ENCODE measurements around the gene CUTC.

Gene CUTC

DNA sequence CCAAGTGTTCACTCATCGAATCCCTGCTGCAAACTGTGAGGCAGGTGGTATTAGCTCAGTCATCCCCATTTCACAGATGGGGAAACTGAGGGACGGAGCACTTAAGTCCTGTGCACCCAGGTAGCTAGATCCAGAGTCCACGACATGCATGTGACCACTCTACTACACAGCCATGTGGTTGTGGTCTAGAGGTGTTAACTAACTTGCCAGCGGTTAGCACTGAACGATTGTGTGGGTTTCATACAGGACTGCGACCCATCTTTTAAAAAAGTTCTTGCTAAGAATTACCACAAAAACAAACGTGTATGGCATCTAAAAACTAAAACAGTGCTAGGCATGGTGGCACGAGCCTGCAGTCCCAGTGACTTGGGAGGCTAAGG lies 34.3 kb downstream of the CUTC start (continued):
- TF ChIP-seq ZNF565 (CRISPR knock-in tag; conservative IDR thresholded peaks at IDR 0.05; ENCODE audit: low read depth) (no peak), TCF4 (CRISPR knock-in tag; IDR thresholded peaks at IDR 0.05; ENCODE audit: borderline replicate concordance) (no peak), GLIS3 (CRISPR knock-in tag; IDR thresholded peaks at IDR 0.05) (no peak), ESRRG (CRISPR knock-in tag; IDR thresholded peaks at IDR 0.05) (no peak)

DNA sequence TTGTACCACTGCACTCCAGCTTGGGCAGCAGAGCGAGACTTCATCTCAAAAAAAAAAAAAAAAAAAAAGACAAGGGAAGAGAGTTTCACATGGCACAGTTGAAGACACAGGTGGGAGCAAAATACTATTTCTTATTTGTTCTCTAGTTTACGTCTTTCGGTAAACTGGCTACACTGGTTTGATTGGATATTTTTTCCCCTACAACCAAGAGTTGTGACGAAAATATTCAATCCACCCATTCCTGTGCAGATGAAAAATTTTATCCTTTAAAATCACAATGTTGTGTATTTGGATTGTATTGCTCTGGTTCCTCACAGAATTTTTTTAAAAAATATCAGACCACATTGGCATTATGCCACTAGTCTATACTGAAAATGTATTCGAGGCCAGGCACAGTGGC lies 35.9 kb downstream of the CUTC start:
- no peak for ATAC-seq
- TF ChIP-seq BACH2 (CRISPR knock-in tag; IDR thresholded peaks at IDR 0.05; ENCODE audit: borderline replicate concordance) (no peak), SNAI2 (CRISPR knock-in tag; IDR thresholded peaks at IDR 0.05) (no peak), ZNF565 (CRISPR knock-in tag; conservative IDR thresholded peaks at IDR 0.05; ENCODE audit: low read depth) (no peak), CSDC2 (CRISPR knock-in tag; IDR thresholded peaks at IDR 0.05) (no peak), ZNF70 (CRISPR knock-in tag; IDR thresholded peaks at IDR 0.05) (no peak), ESRRG (CRISPR knock-in tag; IDR thresholded peaks at IDR 0.05) (no peak), TOX (CRISPR knock-in tag; IDR thresholded peaks at IDR 0.05; ENCODE audit: borderline replicate concordance) (no peak), ZC3H10 (CRISPR knock-in tag; IDR thresholded peaks at IDR 0.05) (no peak), ZNF8 (CRISPR knock-in tag; IDR thresholded peaks at IDR 0.05) (no peak), PPARA (CRISPR knock-in tag; IDR thresholded peaks at IDR 0.05; ENCODE audit: borderline replicate concordance) (no peak), TCF4 (CRISPR knock-in tag; IDR thresholded peaks at IDR 0.05; ENCODE audit: borderline replicate concordance) (no peak), ISL1 (CRISPR knock-in tag; IDR thresholded peaks at IDR 0.05) (no peak), OSR1 (CRISPR knock-in tag; IDR thresholded peaks at IDR 0.05) (no peak), ZFP30 (CRISPR knock-in tag; IDR thresholded peaks at IDR 0.05) (no peak)
- TF ChIP-seq, protein P1, sequence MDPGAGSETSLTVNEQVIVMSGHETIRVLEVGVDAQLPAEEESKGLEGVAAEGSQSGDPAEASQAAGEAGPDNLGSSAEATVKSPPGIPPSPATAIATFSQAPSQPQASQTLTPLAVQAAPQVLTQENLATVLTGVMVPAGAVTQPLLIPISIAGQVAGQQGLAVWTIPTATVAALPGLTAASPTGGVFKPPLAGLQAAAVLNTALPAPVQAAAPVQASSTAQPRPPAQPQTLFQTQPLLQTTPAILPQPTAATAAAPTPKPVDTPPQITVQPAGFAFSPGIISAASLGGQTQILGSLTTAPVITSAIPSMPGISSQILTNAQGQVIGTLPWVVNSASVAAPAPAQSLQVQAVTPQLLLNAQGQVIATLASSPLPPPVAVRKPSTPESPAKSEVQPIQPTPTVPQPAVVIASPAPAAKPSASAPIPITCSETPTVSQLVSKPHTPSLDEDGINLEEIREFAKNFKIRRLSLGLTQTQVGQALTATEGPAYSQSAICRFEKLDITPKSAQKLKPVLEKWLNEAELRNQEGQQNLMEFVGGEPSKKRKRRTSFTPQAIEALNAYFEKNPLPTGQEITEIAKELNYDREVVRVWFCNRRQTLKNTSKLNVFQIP (CRISPR knock-in tag; IDR thresholded peaks at IDR 0.05; ENCODE audit: borderline replicate concordance, low read depth) = no peak
- TF ChIP-seq, protein P2, sequence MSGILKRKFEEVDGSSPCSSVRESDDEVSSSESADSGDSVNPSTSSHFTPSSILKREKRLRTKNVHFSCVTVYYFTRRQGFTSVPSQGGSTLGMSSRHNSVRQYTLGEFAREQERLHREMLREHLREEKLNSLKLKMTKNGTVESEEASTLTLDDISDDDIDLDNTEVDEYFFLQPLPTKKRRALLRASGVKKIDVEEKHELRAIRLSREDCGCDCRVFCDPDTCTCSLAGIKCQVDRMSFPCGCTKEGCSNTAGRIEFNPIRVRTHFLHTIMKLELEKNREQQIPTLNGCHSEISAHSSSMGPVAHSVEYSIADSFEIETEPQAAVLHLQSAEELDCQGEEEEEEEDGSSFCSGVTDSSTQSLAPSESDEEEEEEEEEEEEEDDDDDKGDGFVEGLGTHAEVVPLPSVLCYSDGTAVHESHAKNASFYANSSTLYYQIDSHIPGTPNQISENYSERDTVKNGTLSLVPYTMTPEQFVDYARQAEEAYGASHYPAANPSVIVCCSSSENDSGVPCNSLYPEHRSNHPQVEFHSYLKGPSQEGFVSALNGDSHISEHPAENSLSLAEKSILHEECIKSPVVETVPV (CRISPR knock-in tag; IDR thresholded peaks at IDR 0.05) = no peak

DNA sequence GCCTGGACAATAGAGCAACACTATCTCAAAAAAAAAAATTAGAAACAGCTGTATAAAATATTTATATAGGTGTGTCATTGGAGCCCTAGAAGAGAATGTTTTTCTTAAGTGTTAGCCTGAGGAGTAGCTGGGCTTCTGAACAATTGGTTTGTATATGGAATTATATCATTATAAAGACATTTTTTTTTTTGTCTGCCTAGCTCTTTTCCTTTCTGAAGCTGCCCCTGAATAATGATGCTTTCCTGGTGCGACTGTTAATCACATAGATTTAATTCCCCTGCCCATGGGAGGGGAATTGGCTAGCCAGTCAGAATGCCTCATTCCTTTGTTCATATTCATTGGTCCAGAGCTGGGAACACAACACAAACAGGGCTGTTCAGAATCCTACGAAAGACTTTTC lies 36.5 kb downstream of the CUTC start:
- TF ChIP-seq, protein P3, sequence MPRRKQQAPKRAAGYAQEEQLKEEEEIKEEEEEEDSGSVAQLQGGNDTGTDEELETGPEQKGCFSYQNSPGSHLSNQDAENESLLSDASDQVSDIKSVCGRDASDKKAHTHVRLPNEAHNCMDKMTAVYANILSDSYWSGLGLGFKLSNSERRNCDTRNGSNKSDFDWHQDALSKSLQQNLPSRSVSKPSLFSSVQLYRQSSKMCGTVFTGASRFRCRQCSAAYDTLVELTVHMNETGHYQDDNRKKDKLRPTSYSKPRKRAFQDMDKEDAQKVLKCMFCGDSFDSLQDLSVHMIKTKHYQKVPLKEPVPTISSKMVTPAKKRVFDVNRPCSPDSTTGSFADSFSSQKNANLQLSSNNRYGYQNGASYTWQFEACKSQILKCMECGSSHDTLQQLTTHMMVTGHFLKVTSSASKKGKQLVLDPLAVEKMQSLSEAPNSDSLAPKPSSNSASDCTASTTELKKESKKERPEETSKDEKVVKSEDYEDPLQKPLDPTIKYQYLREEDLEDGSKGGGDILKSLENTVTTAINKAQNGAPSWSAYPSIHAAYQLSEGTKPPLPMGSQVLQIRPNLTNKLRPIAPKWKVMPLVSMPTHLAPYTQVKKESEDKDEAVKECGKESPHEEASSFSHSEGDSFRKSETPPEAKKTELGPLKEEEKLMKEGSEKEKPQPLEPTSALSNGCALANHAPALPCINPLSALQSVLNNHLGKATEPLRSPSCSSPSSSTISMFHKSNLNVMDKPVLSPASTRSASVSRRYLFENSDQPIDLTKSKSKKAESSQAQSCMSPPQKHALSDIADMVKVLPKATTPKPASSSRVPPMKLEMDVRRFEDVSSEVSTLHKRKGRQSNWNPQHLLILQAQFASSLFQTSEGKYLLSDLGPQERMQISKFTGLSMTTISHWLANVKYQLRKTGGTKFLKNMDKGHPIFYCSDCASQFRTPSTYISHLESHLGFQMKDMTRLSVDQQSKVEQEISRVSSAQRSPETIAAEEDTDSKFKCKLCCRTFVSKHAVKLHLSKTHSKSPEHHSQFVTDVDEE (CRISPR knock-in tag; IDR thresholded peaks at IDR 0.05) = no peak
- no peak for TF ChIP-seq ZNF565 (CRISPR knock-in tag; conservative IDR thresholded peaks at IDR 0.05; ENCODE audit: low read depth)
- TF ChIP-seq TCF4 (CRISPR knock-in tag; IDR thresholded peaks at IDR 0.05; ENCODE audit: borderline replicate concordance) = no peak
- TF ChIP-seq ZFP30 (CRISPR knock-in tag; IDR thresholded peaks at IDR 0.05) = no peak
- TF ChIP-seq CSDC2 (CRISPR knock-in tag; IDR thresholded peaks at IDR 0.05) = no peak
- TF ChIP-seq ARNTL (CRISPR knock-in tag; IDR thresholded peaks at IDR 0.05; ENCODE audit: borderline replicate concordance, low read depth) = no peak
- no peak for TF ChIP-seq ZFP3 (CRISPR knock-in tag; IDR thresholded peaks at IDR 0.05)
- TF ChIP-seq TOX (CRISPR knock-in tag; IDR thresholded peaks at IDR 0.05; ENCODE audit: borderline replicate concordance) = no peak
- no peak for TF ChIP-seq ZC3H10 (CRISPR knock-in tag; IDR thresholded peaks at IDR 0.05)
- TF ChIP-seq ESRRG (CRISPR knock-in tag; IDR thresholded peaks at IDR 0.05) = no peak
- TF ChIP-seq, protein P2 (CRISPR knock-in tag; IDR thresholded peaks at IDR 0.05) = no peak
- TF ChIP-seq, protein P1 (CRISPR knock-in tag; IDR thresholded peaks at IDR 0.05; ENCODE audit: borderline replicate concordance, low read depth) = no peak
- TF ChIP-seq SNAI2 (CRISPR knock-in tag; IDR thresholded peaks at IDR 0.05) = no peak
- no peak for TF ChIP-seq PPARA (CRISPR knock-in tag; IDR thresholded peaks at IDR 0.05; ENCODE audit: borderline replicate concordance)
- TF ChIP-seq, protein P4, sequence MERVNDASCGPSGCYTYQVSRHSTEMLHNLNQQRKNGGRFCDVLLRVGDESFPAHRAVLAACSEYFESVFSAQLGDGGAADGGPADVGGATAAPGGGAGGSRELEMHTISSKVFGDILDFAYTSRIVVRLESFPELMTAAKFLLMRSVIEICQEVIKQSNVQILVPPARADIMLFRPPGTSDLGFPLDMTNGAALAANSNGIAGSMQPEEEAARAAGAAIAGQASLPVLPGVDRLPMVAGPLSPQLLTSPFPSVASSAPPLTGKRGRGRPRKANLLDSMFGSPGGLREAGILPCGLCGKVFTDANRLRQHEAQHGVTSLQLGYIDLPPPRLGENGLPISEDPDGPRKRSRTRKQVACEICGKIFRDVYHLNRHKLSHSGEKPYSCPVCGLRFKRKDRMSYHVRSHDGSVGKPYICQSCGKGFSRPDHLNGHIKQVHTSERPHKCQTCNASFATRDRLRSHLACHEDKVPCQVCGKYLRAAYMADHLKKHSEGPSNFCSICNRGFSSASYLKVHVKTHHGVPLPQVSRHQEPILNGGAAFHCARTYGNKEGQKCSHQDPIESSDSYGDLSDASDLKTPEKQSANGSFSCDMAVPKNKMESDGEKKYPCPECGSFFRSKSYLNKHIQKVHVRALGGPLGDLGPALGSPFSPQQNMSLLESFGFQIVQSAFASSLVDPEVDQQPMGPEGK (CRISPR knock-in tag; IDR thresholded peaks at IDR 0.05; ENCODE audit: borderline replicate concordance) = no peak
- no peak for TF ChIP-seq ZNF70 (CRISPR knock-in tag; IDR thresholded peaks at IDR 0.05)
- no peak for TF ChIP-seq ZNF8 (CRISPR knock-in tag; IDR thresholded peaks at IDR 0.05)
- TF ChIP-seq BACH2 (CRISPR knock-in tag; IDR thresholded peaks at IDR 0.05; ENCODE audit: borderline replicate concordance) = no peak
- TF ChIP-seq, protein P5, sequence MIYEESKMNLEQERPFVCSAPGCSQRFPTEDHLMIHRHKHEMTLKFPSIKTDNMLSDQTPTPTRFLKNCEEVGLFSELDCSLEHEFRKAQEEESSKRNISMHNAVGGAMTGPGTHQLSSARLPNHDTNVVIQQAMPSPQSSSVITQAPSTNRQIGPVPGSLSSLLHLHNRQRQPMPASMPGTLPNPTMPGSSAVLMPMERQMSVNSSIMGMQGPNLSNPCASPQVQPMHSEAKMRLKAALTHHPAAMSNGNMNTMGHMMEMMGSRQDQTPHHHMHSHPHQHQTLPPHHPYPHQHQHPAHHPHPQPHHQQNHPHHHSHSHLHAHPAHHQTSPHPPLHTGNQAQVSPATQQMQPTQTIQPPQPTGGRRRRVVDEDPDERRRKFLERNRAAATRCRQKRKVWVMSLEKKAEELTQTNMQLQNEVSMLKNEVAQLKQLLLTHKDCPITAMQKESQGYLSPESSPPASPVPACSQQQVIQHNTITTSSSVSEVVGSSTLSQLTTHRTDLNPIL (CRISPR knock-in tag; IDR thresholded peaks at IDR 0.05; ENCODE audit: low read depth) = no peak
- no peak for TF ChIP-seq GLIS3 (CRISPR knock-in tag; IDR thresholded peaks at IDR 0.05)
- peak; percentile 75 for ATAC-seq
